Right renal pelvis (tissue), 4 donors: Measurements from ENCODE around the gene KDM5D. TPM values are rescaled to one million over a fixed set of nuclear protein-coding genes. Genes with fewer than 3 reads are reported as not detected.

Source experiments
- DNase-seq, 4 donors: peaks; one replicate each; pipeline ENCODE4 v3.0.0-alpha.2; 2013; ENCODE audit warnings: low read depth in 4 of 4, low spot score in 3 of 4, missing footprints in 1 of 4
- polyA plus RNA-seq, 4 donors: library from polyadenylated mRNA; unstranded; fragments of 120-200 nt; gene quantifications; one replicate each; pipeline ENCODE4 v1.2.1, GENCODE V29; 2013; ENCODE audit not compliant: insufficient read length in 4 of 4

The KDM5D gene
- 10 to 100 TPM; 41.4 to 48.7 (median 44.8) TPM for polyA plus RNA-seq

GRCh38 chrY:19744381-19745378 is at the start of gene KDM5D:
Gene KDM5D, minus strand, starts transcription at chrY:19744726. Its CDS starts 192 bp downstream, at chrY:19744534.
- DNase-seq = peak; percentile 56 to 70 (median 60)

GRCh38 chrY:19768375-19768774 is 23.8 kb upstream of the KDM5D start:
- DNase-seq = no peak

DNA sequence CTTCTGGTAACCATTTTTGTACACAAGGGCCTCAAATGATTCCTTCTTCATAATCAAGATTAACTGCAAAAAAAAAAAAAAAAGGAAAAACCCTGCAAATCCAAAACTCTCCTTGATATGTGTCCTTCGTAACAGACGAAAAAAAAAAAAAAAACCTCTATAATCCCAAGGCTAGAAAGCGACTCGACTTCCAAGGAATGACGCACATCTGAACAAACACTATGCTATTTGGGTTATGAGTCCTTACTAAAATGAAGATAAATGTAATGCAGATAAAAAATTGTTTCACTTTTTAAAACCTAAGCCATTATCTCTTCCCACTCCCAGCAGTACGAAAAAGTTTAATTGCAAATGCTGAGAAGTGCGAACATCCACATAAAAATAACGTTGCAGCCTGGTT is 1.2 kb downstream of the KDM5D start:
- no peak for DNase-seq

DNA sequence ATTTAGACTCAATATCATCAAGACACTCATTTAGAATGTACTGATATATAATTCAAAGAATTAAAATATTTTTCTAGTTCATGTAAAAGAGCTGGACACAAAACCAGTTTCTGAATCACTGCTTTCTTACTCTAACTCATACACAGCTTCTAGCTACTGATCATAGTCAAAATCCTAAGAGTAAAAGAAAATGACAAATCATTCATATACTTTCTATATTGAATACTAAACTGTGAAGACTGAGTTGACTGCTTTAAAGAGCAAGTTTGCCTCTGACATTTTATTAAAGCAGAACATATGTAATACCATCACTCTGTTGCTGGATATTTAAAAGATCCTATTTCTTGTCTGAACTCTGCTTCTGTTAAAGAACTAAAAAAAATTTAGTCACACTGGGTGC is 2.4 kb downstream of the KDM5D start:
- DNase-seq = no peak

- no peak for DNase-seq
Measured at GRCh38 chrY:19734425-19734824, 10.1 kb downstream of the KDM5D start.

- DNase-seq = no peak
Measured at GRCh38 chrY:19717950-19718349, 26.6 kb downstream of the KDM5D start.

- no peak for DNase-seq
Measured at GRCh38 chrY:19717146-19717545, 27.4 kb downstream of the KDM5D start.

DNA sequence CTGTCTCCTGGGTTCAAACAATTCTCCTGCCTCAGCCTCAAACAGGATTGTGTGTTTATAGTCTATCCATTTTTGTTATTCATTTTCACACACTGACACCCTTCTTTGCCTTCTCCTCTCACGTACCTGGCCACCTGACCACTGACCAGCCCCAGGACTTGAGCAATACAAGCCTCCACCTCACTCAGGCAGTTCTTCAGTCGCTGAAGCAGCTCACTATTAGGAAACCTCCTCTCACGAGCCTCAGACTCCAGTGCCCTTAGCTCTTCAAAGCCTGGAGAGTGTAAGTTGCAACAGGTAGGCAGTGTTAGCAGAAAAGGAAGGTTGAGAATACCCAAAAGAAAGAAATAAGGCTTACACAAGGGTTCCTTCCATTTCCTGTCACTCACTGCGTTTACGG is 29.3 kb downstream of the KDM5D start:
- no peak for DNase-seq

- no peak for DNase-seq
Measured at GRCh38 chrY:19713430-19713829, 31.1 kb downstream of the KDM5D start.

DNA sequence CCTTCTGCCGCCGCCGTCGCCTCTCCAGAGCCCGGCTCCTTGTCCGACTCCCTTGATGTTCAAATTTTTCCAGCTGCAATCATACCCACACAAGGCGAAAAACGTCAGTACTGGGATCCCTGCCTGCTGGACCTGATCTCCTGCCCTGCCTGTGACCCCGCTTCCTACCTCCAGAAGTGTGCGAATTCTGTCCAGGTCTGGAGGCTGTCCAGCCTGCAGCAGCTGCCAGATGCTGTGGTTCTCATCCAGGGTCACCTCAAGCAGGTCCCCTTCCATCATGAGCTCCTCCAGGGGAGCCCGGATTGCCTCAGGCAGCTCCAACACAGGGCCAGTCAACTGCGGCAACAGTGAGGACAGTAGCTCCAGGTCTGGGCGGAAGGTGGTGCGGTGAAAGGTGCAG is 38.3 kb downstream of the KDM5D start:
- DNase-seq = no peak

DNA sequence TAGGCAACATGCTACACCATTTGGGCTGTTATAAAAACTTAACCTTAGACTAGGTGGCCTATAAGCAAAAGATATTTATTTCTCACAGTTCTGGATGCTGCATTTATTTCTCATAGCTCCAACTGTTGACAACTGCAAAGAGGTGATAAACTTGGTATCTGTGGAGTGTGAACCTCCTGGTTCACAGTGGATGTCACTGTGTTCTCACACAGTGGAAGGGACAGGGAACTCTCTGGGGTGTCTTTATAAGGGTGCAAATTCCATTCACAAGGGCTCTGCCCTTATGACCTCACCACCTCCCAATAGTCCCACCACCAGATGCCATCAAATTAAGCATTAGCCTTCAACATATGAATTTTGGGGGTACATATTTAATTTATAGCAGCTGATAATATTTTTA is 46.0 kb downstream of the KDM5D start:
- no peak for DNase-seq

GRCh38 chrY:19680821-19681220 is 63.7 kb downstream of the KDM5D start:
- DNase-seq = no peak
